ENCODE data around the gene COX10.

- TF ChIP-seq CTCF (IDR thresholded peaks at IDR 0.05) (no peak), POLR2A (IDR thresholded peaks at IDR 0.05) (no peak)
These were observed 63.8 kb downstream of the COX10 start for GRCh38 chr17:14133104-14133503.

All from esophagus squamous epithelium (tissue), 4 donors.